ENCODE results near the gene LRCH3. TPM values are rescaled to one million over a fixed set of nuclear protein-coding genes. Genes with fewer than 3 reads are reported as not detected.

LRCH3 gene
- total and polyA plus RNA-seq, 2 of the 13 experiments (the other 11 are each of a cell fraction or from before 2014, with no cell fraction given): 25.5 to 103 TPM

DNA sequence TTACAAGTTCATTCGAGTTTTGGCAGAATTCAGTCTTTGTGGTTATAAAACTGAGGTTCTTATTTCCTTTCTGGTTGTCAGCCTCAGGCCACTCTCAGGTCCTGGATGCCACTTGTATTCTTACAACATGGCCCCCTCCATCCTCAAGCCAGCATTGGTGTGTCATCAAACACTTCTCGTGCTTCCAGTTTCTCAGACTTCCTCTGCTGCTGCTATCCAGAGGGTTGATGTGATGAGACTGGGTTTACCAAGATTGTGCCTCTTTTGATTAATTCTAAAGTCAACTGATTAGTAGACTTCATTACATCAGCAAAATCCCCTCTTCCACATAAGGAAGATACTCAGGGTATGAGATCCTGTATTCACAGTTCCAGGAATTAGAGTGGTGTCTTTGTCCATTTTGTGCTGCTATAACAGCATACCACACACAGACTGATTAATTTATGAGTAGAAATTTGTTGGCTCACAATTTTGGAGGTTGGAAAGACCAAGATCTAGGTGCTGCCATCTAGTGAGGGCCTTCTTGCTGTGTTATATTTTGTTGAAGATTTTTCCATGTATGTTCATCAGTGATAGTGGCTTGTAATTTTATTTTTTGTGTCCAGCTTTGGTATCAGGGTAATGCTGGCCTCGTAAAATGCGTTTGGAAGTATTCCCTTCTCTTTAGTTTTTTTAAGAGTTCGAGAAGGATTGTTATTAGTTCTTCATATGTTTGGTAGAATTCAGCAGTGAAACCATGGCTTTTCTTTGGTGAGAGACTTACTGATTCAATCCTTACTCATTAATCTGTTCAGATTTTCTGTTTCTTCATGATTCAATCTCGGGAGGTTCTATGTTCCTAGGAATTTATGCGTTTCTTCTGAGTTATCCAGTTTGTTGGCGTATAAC lies 11.1 kb downstream of the LRCH3 start (continued):
- TF ChIP-seq ZFP91 (CRISPR knock-in tag; IDR thresholded peaks at IDR 0.05; ENCODE audit: borderline replicate concordance) (no peak), SALL2 (CRISPR knock-in tag; IDR thresholded peaks at IDR 0.05) (no peak)
- TF ChIP-seq, protein P1, sequence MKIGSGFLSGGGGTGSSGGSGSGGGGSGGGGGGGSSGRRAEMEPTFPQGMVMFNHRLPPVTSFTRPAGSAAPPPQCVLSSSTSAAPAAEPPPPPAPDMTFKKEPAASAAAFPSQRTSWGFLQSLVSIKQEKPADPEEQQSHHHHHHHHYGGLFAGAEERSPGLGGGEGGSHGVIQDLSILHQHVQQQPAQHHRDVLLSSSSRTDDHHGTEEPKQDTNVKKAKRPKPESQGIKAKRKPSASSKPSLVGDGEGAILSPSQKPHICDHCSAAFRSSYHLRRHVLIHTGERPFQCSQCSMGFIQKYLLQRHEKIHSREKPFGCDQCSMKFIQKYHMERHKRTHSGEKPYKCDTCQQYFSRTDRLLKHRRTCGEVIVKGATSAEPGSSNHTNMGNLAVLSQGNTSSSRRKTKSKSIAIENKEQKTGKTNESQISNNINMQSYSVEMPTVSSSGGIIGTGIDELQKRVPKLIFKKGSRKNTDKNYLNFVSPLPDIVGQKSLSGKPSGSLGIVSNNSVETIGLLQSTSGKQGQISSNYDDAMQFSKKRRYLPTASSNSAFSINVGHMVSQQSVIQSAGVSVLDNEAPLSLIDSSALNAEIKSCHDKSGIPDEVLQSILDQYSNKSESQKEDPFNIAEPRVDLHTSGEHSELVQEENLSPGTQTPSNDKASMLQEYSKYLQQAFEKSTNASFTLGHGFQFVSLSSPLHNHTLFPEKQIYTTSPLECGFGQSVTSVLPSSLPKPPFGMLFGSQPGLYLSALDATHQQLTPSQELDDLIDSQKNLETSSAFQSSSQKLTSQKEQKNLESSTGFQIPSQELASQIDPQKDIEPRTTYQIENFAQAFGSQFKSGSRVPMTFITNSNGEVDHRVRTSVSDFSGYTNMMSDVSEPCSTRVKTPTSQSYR (CRISPR knock-in tag; IDR thresholded peaks at IDR 0.05; ENCODE audit: borderline replicate concordance): no peak

GRCh38 chr3:197802779-197803459 lies 11.9 kb downstream of the LRCH3 start:
- in situ Hi-C loops (cut with HindIII; ENCODE audit: extremely low pct_ligation_motif_present, low pct_unique_long_range_greater_than_20kb): no loop called here
- BruUV-seq (replicated peaks): no TSS peak
- no peak overlapping the region for H3K4me2 ChIP-seq (ENCODE audit: low read depth, low read length)
- no peak overlapping the region for H3K9ac ChIP-seq (ENCODE audit: insufficient read depth, low read depth, low read length)
- intact Hi-C loops (cut with micrococcal nuclease; ENCODE audit: unreplicated experiment): loop anchor here (2.0 kb wide), 2 partner anchors 18 to 54 kb away; partner anchors contain the start of gene FYTTD1
- H2AFZ ChIP-seq (ENCODE audit: low read length): no peak overlapping the region
- H4K20me1 ChIP-seq (ENCODE audit: insufficient read depth, low read length): peaks cover 16% of the 10 kb centered on the region; the same call in 1 of the 2 replicates
- H3K4me1 ChIP-seq (ENCODE audit: insufficient read depth, low read length): peaks cover 10% of the 10 kb centered on the region; the same call in 1 of the 2 replicates
- CTCF ChIA-PET (ENCODE audit: low intra/inter-chr PET ratio, low total read pairs): no interaction called here
- POLR2A ChIA-PET: no interaction called here
- no peak overlapping the region for H3K4me3 ChIP-seq (replicated peaks in 1 of 3; ENCODE audit: insufficient read depth in 1 of 3, low read depth in 2 of 3, low read length in 3 of 3)
- H3K79me2 ChIP-seq (ENCODE audit: insufficient read depth, low read length): peaks cover 74% of the 10 kb centered on the region
- no peak overlapping the region for H3K27ac ChIP-seq (ENCODE audit: extremely low read length, insufficient read depth, low read length)
- no peak for FAIRE-seq
- WGBS (ENCODE audit: low lambda C conversion rate): over 99% methylated on average over 3 of the region's 3 CpGs
- TF ChIP-seq, protein P2, sequence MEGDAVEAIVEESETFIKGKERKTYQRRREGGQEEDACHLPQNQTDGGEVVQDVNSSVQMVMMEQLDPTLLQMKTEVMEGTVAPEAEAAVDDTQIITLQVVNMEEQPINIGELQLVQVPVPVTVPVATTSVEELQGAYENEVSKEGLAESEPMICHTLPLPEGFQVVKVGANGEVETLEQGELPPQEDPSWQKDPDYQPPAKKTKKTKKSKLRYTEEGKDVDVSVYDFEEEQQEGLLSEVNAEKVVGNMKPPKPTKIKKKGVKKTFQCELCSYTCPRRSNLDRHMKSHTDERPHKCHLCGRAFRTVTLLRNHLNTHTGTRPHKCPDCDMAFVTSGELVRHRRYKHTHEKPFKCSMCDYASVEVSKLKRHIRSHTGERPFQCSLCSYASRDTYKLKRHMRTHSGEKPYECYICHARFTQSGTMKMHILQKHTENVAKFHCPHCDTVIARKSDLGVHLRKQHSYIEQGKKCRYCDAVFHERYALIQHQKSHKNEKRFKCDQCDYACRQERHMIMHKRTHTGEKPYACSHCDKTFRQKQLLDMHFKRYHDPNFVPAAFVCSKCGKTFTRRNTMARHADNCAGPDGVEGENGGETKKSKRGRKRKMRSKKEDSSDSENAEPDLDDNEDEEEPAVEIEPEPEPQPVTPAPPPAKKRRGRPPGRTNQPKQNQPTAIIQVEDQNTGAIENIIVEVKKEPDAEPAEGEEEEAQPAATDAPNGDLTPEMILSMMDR (CRISPR knock-in tag; IDR thresholded peaks at IDR 0.05): peak; percentile 20; the same call in 1 of the 2 replicates
- TF ChIP-seq ARID2 (CRISPR knock-in tag; IDR thresholded peaks at IDR 0.05; ENCODE audit: borderline replicate concordance) (0 out of 2 replicates have a peak, but pooled peaks have one; percentile 30), ZNF317 (CRISPR knock-in tag; IDR thresholded peaks at IDR 0.05) (no peak), ZNF768 (CRISPR knock-in tag; IDR thresholded peaks at IDR 0.05) (no peak), MZF1 (CRISPR knock-in tag; IDR thresholded peaks at IDR 0.05; ENCODE audit: borderline replicate concordance) (no peak)
- no peaks in the 10 kb centered on the region; a peak in 1 of 5 replicates for H3K27me3 ChIP-seq (ENCODE audit: control insufficient read depth in 1 of 2, insufficient read depth in 2 of 2, low read length in 2 of 2)
- H3K9me3 ChIP-seq (ENCODE audit: low read length): no peaks in the 10 kb centered on the region
- DNase-seq (ENCODE audit: low spot score): no peak
- ATAC-seq: peak; percentile 50; the same call in 2 of the 3 replicates
- H3K36me3 ChIP-seq (replicated peaks in 1 of 2; ENCODE audit: control insufficient read depth in 1 of 2, insufficient read depth in 2 of 2, low read length in 2 of 2): peaks cover 0 to 8% of the 10 kb centered on the region in 2 experiments; a peak in 2 of 5 replicates
